Neural cell (in vitro differentiated cells): ENCODE measurements around the gene CXCL3. TPM values are rescaled to one million over a fixed set of nuclear protein-coding genes. Genes with fewer than 3 reads are reported as not detected.

Source experiments
- H2AFZ ChIP-seq: fragments of 200-600, 300-800 bp; sonication (generic), shearing (Covaris generic); 2 replicates; pipeline ENCODE4 v1.6.0; 2014; ENCODE audit warnings: low read depth, mild to moderate bottlenecking, antibody characterized with exemption, low read length, moderate library complexity
- H3F3A ChIP-seq: fragments of 200-600 bp; shearing (Covaris generic); 2 replicates; pipeline ENCODE4 v1.6.1; 2016; ENCODE audit warnings: mild to moderate bottlenecking, moderate library complexity, mixed read lengths, antibody characterized with exemption, low read length; ENCODE audit not compliant: insufficient read depth, poor library complexity, severe bottlenecking
- H3K27ac ChIP-seq: fragments of 200-600, 300-800 bp; sonication (generic), shearing (Covaris generic); 2 replicates; pipeline ENCODE4 v1.5.1; 2014; ENCODE audit warnings: mild to moderate bottlenecking, low read length, moderate library complexity
- H3K27me3 ChIP-seq: fragments of 300-800, 200-600 bp; sonication (generic), shearing (Covaris generic); 2 replicates; pipeline ENCODE4 v1.6.0; 2014; ENCODE audit warnings: mild to moderate bottlenecking, low read depth, low read length, moderate library complexity; ENCODE audit not compliant: insufficient read depth
- H3K36me3 ChIP-seq: fragments of 300-800, 200-600 bp; sonication (generic), shearing (Covaris generic); 2 replicates; pipeline ENCODE4 v1.5.1; 2014; ENCODE audit warnings: mild to moderate bottlenecking, antibody characterized with exemption, low read length, moderate library complexity; ENCODE audit not compliant: insufficient read depth
- H3K4me2 ChIP-seq: fragments of 300-800, 200-600 bp; sonication (generic), shearing (Covaris generic); 2 replicates; pipeline ENCODE4 v1.6.0; 2014; ENCODE audit warnings: mild to moderate bottlenecking, low read length
- H3K4me3 ChIP-seq: fragments of 300-800, 200-600 bp; sonication (generic), shearing (Covaris generic); 2 replicates; pipeline ENCODE4 v1.5.1; 2014; ENCODE audit warnings: mild to moderate bottlenecking, low read length, moderate library complexity
- H3K79me2 ChIP-seq: fragments of 200-600 bp; shearing (Covaris generic); replicated peaks from 2 replicates; pipeline ENCODE4 v1.6.0; 2014; ENCODE audit warnings: mild to moderate bottlenecking, low read length, moderate library complexity; ENCODE audit not compliant: insufficient read depth
- H3K9ac ChIP-seq: fragments of 300-800, 200-600 bp; sonication (generic), shearing (Covaris generic); 2 replicates; pipeline ENCODE4 v1.6.1; 2016; ENCODE audit warnings: mild to moderate bottlenecking, low read length, mixed read lengths
- H3K9me2 ChIP-seq: fragments of 200-600 bp; shearing (Covaris generic); 2 replicates; pipeline ENCODE4 v1.6.1; 2016; ENCODE audit warnings: mild to moderate bottlenecking, low read length, mixed read lengths; ENCODE audit not compliant: insufficient read depth
- H3K9me3 ChIP-seq: fragments of 200-600, 300-800 bp; sonication (generic), shearing (Covaris generic); 2 replicates; pipeline ENCODE4 v1.6.1; 2016; ENCODE audit warnings: mild to moderate bottlenecking, mixed run types, low read length, moderate library complexity, mixed read lengths
- H4K20me1 ChIP-seq: fragments of 200-600 bp; shearing (Covaris generic); 2 replicates; pipeline ENCODE4 v1.6.1; 2016; ENCODE audit warnings: mild to moderate bottlenecking, mixed run types; ENCODE audit not compliant: insufficient read depth
- CTCF ChIP-seq: fragments of 450-650 bp; IDR thresholded peaks from 2 replicates; pipeline ENCODE4 v1.5.1; 2014; ENCODE audit warnings: antibody characterized with exemption, mild to moderate bottlenecking, moderate library complexity; ENCODE audit not compliant: poor library complexity, severe bottlenecking
- EP300 ChIP-seq: fragments of 450-650 bp; conservative IDR thresholded peaks from 2 replicates; pipeline ENCODE4 v1.6.1; 2014; ENCODE audit warnings: antibody characterized with exemption, mild to moderate bottlenecking, moderate library complexity; ENCODE audit not compliant: poor library complexity, severe bottlenecking
- EZH2 ChIP-seq: fragments of 200-600, 300-800 bp; shearing (Covaris generic), sonication (generic); IDR thresholded peaks from 2 replicates; pipeline ENCODE4 v1.6.1; 2014; ENCODE audit warnings: antibody characterized with exemption, low read length, borderline replicate concordance, mild to moderate bottlenecking; ENCODE audit not compliant: insufficient read depth, poor library complexity, severe bottlenecking
- MXI1 ChIP-seq: fragments of 450-650 bp; conservative IDR thresholded peaks from 2 replicates; pipeline ENCODE4 v1.6.1; 2014; ENCODE audit warnings: antibody characterized with exemption, mild to moderate bottlenecking; ENCODE audit not compliant: poor library complexity, severe bottlenecking
- POLR2AphosphoS5 ChIP-seq: IDR thresholded peaks from 2 replicates; pipeline ENCODE4 v1.6.1; 2012
- RAD21 ChIP-seq: fragments of 450-650 bp; conservative IDR thresholded peaks from 2 replicates; pipeline ENCODE4 v1.6.1; 2014; ENCODE audit warnings: antibody characterized with exemption, mild to moderate bottlenecking, moderate library complexity
- REST ChIP-seq: IDR thresholded peaks from 2 replicates; pipeline ENCODE4 v1.6.1; 2012; ENCODE audit warnings: borderline replicate concordance
- SMC3 ChIP-seq: fragments of 450-650 bp; conservative IDR thresholded peaks from 2 replicates; pipeline ENCODE4 v1.6.1; 2014; ENCODE audit warnings: antibody characterized with exemption, mild to moderate bottlenecking, moderate library complexity; ENCODE audit not compliant: poor library complexity
- TAF1 ChIP-seq: IDR thresholded peaks from 2 replicates; pipeline ENCODE4 v1.6.1; 2012; ENCODE audit warnings: low read depth
- polyA plus RNA-seq: library from polyadenylated mRNA; depleted of rRNA; stranded (reverse); fragments of >200 nt; gene quantifications from 2 replicates; pipeline ENCODE4 v1.2.3, GENCODE V29; 2014

The CXCL3 gene
- polyA plus RNA-seq, 1 donor from 2014 or later, result not detected

GRCh38 chr4:74059161-74059829 lies 20.8 kb upstream of the CXCL3 start:
- no peak overlapping the region for H3K9ac ChIP-seq
- H3K27me3 ChIP-seq, result no peaks in the 10 kb centered on the region
- H3K27ac ChIP-seq, result no peak overlapping the region
- H3K9me3 ChIP-seq, result no peaks in the 10 kb centered on the region
- no peak overlapping the region for H3K4me3 ChIP-seq
- no peak overlapping the region for H2AFZ ChIP-seq
- no peak for TF ChIP-seq MXI1
- no peak for TF ChIP-seq EZH2
- no peak for TF ChIP-seq TAF1
- TF ChIP-seq REST, result no peak
- no peaks in the 10 kb centered on the region for H3F3A ChIP-seq
- H3K79me2 ChIP-seq, result no peaks in the 10 kb centered on the region
- no peaks in the 10 kb centered on the region for H4K20me1 ChIP-seq
- H3K36me3 ChIP-seq, result no peaks in the 10 kb centered on the region
- H3K4me2 ChIP-seq, result no peak overlapping the region
- H3K9me2 ChIP-seq, result no peaks in the 10 kb centered on the region

GRCh38 chr4:74058048-74058651 lies 19.7 kb upstream of the CXCL3 start:
- Histone ChIP-seq H3K9me2 (no peaks in the 10 kb centered on the region), H3K4me3 (no peak overlapping the region), H3K79me2 (no peaks in the 10 kb centered on the region), H3F3A (no peaks in the 10 kb centered on the region), H3K9ac (no peak overlapping the region), H4K20me1 (no peaks in the 10 kb centered on the region), H2AFZ (no peak overlapping the region), H3K9me3 (no peaks in the 10 kb centered on the region), H3K27ac (no peak overlapping the region), H3K27me3 (no peaks in the 10 kb centered on the region), H3K36me3 (no peaks in the 10 kb centered on the region), H3K4me2 (no peak overlapping the region)
- TF ChIP-seq SMC3 (no peak), REST (no peak), CTCF (no peak), EP300 (no peak), MXI1 (no peak), TAF1 (no peak), POLR2AphosphoS5 (no peak), EZH2 (no peak), RAD21 (no peak)
